NCI-H1105 (cell line): ENCODE data around the gene PKNOX2.

Experiments
- DNase-seq: peaks from one replicate; lab custom pipeline; 2025; lab: John Stamatoyannopoulos, UW

Gene PKNOX2, protein sequence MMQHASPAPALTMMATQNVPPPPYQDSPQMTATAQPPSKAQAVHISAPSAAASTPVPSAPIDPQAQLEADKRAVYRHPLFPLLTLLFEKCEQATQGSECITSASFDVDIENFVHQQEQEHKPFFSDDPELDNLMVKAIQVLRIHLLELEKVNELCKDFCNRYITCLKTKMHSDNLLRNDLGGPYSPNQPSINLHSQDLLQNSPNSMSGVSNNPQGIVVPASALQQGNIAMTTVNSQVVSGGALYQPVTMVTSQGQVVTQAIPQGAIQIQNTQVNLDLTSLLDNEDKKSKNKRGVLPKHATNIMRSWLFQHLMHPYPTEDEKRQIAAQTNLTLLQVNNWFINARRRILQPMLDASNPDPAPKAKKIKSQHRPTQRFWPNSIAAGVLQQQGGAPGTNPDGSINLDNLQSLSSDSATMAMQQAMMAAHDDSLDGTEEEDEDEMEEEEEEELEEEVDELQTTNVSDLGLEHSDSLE

GRCh38 chr11:125164422-125165110 is at the start of gene PKNOX2:
Gene PKNOX2, plus strand, starts transcription at chr11:125164751. Its CDS starts 186,555 bp downstream, at chr11:125351306.
- peak; percentile 89 for DNase-seq

DNA sequence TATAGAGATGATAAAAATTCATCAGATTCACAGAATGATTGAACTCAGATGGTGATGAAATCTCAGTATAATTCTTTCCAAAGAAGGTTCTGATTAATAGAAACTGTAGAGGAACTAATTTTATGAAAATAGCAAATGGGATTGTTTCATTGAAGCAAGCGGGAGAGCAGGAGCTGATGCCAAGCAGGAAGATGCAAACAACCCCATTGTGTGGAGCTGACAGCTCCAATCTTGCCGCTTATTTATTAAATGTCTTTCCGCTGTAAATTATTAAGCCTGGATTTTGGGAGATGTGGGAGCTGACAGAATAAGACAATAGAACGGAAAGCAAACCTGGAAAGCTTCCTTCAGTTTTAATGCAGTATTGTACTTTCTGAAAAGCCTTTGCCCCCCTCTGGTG is 47.1 kb upstream of the PKNOX2 start:
- DNase-seq = no peak

GRCh38 chr11:125123194-125123946 is 41.2 kb upstream of the PKNOX2 start:
- no peak for DNase-seq

GRCh38 chr11:125123947-125124617 is 40.5 kb upstream of the PKNOX2 start:
- DNase-seq = peak; percentile 16

DNA sequence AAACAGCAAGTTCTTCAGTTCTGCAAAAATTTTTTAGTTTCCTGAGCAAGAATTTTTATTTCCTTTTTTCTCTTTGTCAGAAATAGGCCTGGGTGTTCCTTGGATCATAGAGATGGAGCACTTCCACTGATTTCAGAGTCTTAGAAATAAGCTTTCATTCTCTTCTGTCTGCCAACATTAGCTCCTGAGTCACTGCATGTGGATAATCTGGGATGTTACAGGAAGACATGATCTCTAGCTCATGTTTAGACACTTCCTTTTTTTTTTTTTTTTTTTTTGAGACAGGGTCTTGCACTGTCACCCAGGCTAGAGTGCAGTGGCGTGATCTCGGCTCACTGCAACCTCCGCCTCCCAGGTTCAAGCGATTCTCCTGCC is 39.9 kb upstream of the PKNOX2 start:
- no peak for DNase-seq

- DNase-seq = no peak
Measured at GRCh38 chr11:125128450-125128849, 36.1 kb upstream of the PKNOX2 start.

DNA sequence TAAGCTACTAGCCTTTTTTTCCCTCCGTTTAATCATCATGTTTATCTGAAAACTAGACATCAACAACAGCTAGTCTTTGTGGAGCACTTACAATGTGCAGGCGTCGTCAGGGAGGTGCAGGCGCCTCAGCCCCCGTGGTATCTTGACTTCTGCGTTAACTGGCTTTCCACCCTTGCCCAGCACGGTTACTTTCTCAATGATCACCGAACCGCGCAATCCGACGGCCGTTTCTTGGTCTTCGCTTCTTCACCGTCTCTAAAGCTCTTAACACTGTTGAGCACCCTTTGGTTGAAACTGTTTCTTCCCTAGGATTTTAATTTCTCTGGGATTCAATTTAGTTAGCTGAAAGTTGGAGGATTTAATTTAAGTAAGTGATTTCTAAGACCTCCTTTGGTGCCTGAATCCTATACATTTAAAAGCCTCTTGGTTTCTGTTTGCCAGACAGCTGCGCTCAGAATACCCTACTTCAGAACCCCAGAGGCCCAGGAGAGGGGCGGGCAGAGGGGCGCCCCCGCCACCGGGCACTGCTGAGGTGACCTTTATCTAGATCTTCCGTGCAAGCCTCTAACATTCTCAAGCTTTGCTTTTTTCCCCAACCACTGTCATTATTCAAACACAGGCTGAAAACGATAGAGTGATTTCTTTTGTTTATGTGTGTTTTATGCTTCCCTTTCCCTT is 35.1 kb upstream of the PKNOX2 start:
- DNase-seq = no peak

GRCh38 chr11:125132071-125132470 is 32.5 kb upstream of the PKNOX2 start:
- DNase-seq = no peak

- no peak for DNase-seq
Measured at GRCh38 chr11:125132596-125132995, 32.0 kb upstream of the PKNOX2 start.

GRCh38 chr11:125136001-125136400 is 28.6 kb upstream of the PKNOX2 start:
- no peak for DNase-seq

- no peak for DNase-seq
Measured at GRCh38 chr11:125138966-125139365, 25.6 kb upstream of the PKNOX2 start.

GRCh38 chr11:125139778-125140177 is 24.8 kb upstream of the PKNOX2 start:
- no peak for DNase-seq

- DNase-seq = no peak
Measured at GRCh38 chr11:125140233-125140632, 24.3 kb upstream of the PKNOX2 start.

DNA sequence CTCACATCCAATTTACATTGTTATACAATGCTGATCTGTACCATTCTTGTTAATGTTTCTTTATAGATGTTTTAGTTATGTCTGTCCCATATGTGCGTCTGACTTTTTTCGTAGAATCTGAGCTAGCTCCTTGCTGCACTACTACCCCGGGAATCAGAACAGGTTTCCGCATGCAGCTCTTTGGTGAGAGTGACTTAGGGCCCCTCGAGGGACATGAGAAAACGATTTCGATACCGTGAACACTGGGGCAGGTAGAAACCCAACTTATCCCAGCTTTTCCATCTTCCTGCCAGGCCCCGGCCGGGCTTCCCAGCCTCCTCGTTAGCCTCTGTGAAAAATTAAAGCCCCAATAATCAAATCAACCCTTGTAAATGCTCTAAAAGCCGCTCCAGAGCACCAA is 23.4 kb upstream of the PKNOX2 start:
- no peak for DNase-seq

- DNase-seq = peak; percentile 31
Measured at GRCh38 chr11:125141686-125142535, 22.6 kb upstream of the PKNOX2 start.

DNA sequence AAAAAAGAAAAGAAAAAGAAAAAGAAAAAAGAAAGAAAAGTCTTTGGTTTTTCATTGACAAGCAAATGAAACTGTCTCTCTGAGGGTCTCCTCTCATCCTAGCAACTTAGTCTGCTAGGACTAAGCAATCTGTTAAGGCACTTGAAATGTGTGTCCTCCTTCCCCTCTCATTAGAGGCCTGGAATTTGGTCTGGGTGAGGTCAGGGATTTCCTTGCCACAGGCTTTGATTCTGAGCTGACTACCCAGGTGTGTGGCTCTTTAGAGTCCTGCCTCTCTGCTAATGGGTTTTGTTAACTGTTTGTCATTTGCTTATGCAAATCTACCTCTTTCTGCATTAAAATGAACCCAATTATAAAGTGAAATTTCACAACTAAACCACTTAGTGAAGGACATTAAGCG is 18.3 kb upstream of the PKNOX2 start:
- DNase-seq = no peak

DNA sequence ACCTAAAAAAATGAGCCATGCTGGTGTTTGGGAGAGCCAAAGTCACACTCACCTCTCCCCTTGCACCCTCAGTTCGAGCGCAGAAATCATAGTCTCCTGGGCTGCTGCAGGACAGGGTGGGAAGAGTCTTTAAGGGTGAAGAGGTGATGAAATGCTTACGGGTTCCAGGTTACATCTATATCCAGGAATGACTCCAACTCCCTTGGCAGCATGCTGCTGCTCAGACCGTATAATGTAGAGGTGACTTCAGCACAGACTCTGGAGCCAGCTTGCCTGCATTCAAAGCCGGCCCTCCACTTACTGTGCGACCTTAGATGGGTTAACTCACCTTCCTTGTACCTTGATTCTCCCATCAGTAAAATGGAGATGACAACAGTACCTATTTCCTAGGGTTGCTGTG is 17.3 kb upstream of the PKNOX2 start:
- no peak for DNase-seq

DNA sequence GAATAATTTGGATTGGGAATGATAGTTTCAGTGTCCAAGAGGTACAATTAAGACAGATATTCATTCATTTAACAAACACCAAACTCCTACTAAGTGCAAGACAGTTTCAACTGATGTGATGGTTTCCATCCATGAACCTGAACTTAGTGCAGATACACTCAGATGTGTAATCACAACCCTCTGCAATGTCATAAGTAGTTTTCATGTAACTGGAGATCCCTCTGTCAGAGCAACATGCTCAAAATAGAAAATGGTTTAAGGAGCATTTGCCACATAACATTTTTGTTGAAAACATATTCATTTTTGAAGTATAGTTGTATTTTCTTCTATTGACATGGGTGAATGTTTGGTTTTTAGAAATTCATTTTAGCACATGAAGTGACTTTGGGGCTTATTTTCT is 16.5 kb upstream of the PKNOX2 start:
- DNase-seq = no peak

DNA sequence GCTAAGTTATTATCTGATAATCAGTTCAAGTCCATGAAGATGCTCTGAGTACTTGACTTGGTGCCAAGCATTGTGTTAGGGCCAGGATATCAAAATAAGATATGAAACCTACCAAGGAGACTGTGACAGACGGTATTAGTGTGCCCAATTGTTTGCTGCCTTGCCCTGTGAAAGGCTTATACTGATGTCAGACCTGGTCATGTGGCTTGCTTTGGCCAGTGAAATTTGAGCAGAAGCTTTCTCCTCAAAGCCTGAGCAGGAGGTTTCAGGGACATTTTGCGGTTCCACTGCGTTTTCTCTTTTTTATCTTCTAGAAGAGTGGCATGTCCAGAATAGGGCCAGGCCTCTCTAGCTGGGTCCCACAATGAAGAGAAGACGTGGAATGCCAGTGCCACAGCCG is 15.8 kb upstream of the PKNOX2 start:
- no peak for DNase-seq

DNA sequence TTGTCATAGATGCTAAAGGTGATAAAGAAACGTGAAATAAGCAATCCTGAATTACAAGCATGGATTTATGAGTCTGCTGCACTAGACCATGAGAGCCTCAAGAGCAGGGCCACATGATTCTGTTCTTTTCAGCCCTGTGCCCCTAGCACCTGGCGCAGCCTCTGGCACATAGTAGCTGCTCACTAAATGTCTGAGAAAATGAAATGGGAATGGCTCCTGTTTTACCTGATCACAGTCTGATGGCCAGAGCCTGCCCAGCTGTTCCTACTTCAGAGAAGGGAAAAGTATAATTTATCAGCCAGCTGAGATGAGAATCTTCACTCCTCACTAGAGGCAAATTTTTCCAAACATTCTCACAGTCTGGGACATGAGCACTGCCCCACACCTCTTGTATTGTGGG is 10.7 kb upstream of the PKNOX2 start:
- no peak for DNase-seq
